Fibroblast of lung (primary cell): ENCODE data around the gene MAD2L1BP.

Experiments used
- EZH2 ChIP-seq: IDR thresholded peaks from 2 replicates; pipeline ENCODE4 v1.5.1; 2012; ENCODE audit warnings: low read length, control low read depth, mild to moderate bottlenecking; ENCODE audit errors: missing control alignments
- TF ChIP-seq, protein P1 (sequence below), 2 donors: IDR thresholded peaks in 1 of 2; conservative IDR thresholded peaks in 1 of 2; 1 replicate in 1 of 2; 2 replicates in 1 of 2; pipeline ENCODE4 v1.5.1; 2011 to 2012; ENCODE audit warnings: low read length in 2 of 2, control low read depth in 1 of 2, inconsistent platforms in 1 of 2, low read depth in 1 of 2, mild to moderate bottlenecking in 1 of 2

GRCh38 chr6:43676962-43677606, 41.4 kb downstream of the MAD2L1BP start:
- TF ChIP-seq, protein P1, sequence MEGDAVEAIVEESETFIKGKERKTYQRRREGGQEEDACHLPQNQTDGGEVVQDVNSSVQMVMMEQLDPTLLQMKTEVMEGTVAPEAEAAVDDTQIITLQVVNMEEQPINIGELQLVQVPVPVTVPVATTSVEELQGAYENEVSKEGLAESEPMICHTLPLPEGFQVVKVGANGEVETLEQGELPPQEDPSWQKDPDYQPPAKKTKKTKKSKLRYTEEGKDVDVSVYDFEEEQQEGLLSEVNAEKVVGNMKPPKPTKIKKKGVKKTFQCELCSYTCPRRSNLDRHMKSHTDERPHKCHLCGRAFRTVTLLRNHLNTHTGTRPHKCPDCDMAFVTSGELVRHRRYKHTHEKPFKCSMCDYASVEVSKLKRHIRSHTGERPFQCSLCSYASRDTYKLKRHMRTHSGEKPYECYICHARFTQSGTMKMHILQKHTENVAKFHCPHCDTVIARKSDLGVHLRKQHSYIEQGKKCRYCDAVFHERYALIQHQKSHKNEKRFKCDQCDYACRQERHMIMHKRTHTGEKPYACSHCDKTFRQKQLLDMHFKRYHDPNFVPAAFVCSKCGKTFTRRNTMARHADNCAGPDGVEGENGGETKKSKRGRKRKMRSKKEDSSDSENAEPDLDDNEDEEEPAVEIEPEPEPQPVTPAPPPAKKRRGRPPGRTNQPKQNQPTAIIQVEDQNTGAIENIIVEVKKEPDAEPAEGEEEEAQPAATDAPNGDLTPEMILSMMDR (conservative IDR thresholded peaks at IDR 0.05 in 1 of 2, IDR thresholded peaks at IDR 0.05 in 1 of 2; ENCODE audit: low read depth in 1 of 2, low read length in 2 of 2) = no peak
- TF ChIP-seq EZH2 = no peak
